NCI-H128 (cell line): Measurements from ENCODE around the gene TNNC1.

Source experiments
- DNase-seq: peaks from one replicate; lab custom pipeline; 2025; ENCODE audit not compliant: unreplicated experiment; lab: John Stamatoyannopoulos, UW

TNNC1 gene

GRCh38 chr3:52453496-52454249 lies at the start of gene TNNC1:
TSS of gene TNNC1 (minus strand) at chr3:52454041. CDS start at chr3:52454015, 26 bp downstream.
- no peak for DNase-seq

GRCh38 chr3:52502808-52503350 lies 49.0 kb upstream of the TNNC1 start:
- DNase-seq = no peak

DNA sequence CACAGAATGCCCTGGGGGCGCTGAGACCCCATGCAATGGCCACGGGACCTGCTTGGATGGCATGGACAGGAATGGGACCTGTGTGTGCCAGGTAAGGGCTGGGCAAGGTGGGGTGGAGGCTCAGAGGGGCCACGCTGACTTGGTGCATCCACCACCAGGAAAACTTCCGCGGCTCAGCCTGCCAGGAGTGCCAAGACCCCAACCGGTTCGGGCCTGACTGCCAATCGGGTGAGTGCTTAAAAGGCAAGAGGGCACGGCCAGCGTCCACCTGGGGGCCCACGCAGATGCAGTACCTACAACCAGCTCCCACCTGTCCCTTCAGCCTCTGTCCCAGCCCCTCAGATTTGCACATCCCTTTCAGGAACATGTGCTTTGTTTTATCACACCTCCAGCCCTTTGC lies 48.2 kb upstream of the TNNC1 start:
- DNase-seq = no peak

DNA sequence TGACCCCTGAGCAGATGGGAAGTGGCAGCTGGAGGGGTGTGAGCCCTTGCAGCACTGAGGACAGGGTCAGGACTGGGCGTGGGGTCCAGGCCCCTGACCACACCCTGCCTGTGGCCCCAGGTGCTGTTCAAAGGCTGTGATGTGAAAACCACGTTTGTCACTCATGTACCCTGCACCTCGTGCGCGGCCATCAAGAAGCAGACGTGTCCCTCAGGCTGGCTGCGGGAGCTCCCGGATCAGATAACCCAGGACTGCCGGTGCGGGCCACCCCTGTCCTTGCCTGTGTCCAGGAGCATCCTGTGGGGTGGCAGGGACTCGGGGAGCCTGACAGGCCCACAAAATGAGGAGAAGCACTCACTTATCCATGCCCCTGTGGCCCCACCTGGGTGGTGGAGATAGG lies 47.2 kb upstream of the TNNC1 start:
- DNase-seq = no peak

- DNase-seq = no peak
Observed at GRCh38 chr3:52498137-52499054, 44.6 kb upstream of the TNNC1 start.

DNA sequence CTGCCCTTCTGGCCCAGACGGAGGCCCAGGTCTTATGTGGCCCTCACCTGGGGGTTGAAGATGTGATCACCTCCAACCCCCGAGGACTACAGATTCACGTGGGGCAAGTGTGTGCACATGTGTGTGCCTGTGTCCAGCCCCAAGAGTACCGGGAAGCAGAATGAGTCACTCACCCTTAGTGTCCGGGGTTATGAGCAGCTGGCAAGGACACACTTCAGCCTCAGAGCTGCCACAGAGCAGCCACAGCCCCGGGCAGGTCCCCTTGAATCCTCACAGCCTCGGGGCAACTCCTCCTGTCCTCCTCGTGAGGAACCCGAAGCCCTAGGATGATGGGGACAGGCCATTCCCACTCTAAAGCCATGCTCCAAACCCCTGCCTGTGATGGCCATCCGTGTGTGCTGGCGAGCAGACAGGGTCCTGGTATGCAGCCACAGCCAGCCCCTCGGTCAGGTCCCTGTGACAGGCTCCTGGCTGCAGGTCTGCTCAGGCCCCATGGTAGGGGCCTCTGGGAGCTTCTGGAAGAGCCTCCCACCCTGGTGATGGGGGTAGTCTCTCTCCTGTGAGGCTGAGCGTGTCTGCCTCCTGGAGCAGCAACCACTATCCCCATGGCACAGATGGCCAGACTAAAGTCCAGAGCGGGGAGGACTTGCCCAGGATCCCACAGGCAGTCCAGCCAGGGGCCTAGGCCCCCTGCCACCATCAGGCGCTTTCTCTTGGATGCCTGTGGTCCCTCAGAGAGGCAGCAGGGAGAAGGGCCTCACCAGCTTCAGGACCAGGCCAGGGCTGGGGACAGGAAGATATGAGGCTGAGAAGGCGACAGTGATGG lies 42.1 kb upstream of the TNNC1 start:
- DNase-seq = no peak

DNA sequence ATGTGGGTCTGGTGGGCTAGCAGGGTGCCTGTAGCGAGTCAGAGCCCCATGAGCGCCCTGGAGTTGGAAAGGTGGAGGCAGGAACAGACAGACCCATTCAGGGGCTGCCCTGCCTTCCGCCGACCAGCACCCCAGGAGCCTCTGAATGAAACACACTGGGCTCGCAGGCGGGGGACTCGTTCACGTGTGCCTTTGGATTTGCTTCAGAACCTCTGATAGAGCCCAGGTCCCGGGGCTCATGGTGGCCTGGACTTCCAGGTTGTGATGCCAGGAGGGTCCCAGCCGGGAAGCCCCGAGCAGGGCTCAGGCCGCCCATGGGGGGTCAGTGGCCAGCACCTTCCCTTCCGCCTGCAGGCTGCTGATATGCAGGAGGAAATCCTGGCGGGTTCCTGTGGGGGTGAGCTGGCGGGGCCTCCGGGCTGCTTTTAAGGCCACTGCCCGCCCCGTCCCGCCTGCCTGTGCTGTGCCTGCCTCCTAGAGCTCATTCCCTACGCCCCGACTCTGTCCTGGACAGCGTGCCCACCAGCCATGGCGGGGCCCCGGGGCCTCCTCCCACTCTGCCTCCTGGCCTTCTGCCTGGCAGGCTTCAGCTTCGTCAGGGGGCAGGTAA lies 41.1 kb upstream of the TNNC1 start, which contains the start of gene STAB1:
Gene STAB1 (plus strand): TSS at position 453 of the 610 bp plus-strand sequence. CDS start 76 bp downstream, at position 529.
- no peak for DNase-seq

- no peak for DNase-seq
Observed at GRCh38 chr3:52494445-52494844, 40.6 kb upstream of the TNNC1 start.

DNA sequence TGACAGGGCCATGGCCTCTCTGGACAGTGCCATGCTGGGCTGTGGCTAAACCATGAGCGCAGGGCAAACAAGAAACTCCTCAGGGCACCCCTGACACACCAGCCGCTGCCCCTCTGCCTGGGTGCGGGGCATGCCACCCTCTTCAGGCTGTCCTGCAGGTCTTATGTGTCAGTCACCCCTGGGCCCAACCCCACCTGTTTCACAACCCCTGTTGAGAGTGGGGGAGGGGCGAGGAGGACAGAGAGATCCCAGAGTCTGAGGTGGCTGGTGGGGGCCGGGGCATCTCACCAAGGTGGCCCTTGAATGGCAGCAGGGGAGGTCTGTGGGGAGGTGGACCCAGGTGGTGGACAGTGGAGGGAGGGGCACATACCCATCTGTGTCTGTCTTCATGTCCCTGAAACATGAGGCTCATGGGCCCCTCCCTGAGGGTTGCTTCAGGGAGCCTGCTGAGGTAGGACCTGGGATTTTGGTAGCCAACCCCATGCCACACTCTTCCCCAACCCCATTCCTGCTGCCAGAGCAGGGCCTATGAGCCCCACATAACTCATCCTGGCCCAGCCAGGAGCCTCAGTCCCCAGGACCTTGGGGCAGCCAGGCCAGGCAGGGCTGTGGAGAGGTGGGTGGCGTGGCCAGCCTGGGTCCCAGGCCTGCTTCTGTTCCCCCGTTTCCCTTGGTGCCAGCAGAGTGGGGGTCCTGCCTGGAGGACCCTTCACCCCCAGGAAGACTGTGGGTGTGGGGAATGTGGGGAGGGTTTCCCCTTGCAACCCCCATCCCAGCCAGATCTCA lies 39.6 kb upstream of the TNNC1 start:
- DNase-seq = no peak

- no peak for DNase-seq
Observed at GRCh38 chr3:52492059-52492458, 38.2 kb upstream of the TNNC1 start.

GRCh38 chr3:52490939-52491526 lies 37.2 kb upstream of the TNNC1 start:
- DNase-seq = no peak

GRCh38 chr3:52490035-52490938 lies 36.4 kb upstream of the TNNC1 start:
- no peak for DNase-seq

GRCh38 chr3:52489453-52489852 lies 35.6 kb upstream of the TNNC1 start:
- no peak for DNase-seq

GRCh38 chr3:52488746-52489145 lies 34.9 kb upstream of the TNNC1 start:
- DNase-seq = no peak

- DNase-seq = no peak
Observed at GRCh38 chr3:52487788-52488691, 34.2 kb upstream of the TNNC1 start.

DNA sequence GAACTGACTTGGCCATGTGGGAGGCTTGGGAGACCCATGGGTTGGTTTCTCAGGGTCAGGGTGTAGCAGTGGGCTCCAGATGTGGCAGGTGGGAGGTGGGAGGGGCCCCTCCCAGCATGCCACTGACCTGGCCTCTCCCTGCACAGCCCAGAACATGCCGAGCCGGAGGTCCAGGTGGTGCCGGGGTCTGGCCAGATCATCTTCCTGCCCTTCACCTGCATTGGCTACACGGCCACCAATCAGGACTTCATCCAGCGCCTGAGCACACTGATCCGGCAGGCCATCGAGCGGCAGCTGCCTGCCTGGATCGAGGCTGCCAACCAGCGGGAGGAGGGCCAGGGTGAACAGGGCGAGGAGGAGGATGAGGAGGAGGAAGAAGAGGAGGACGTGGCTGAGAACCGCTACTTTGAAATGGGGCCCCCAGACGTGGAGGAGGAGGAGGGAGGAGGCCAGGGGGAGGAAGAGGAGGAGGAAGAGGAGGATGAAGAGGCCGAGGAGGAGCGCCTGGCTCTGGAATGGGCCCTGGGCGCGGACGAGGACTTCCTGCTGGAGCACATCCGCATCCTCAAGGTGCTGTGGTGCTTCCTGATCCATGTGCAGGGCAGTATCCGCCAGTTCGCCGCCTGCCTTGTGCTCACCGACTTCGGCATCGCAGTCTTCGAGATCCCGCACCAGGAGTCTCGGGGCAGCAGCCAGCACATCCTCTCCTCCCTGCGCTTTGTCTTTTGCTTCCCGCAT lies 33.4 kb upstream of the TNNC1 start:
- DNase-seq = no peak
